HG02943 (cell line): Measurements from ENCODE around the gene PRORP.
A peak's percentile ranks its signal among the peaks of the same experiment; 100 is the strongest.
"Not testable (repeated sequence)": the region's sequence is repeated elsewhere in the genome, so short reads cannot be mapped to it uniquely, and the experiment has no call there.

ENCODE experiments used
- ATAC-seq: cut with Tn5 transposase; IDR thresholded peaks from one replicate; pipeline ENCODE4 v1.9.1; 2021; ENCODE audit warnings: mild to moderate bottlenecking, low read depth, moderate library complexity; ENCODE audit not compliant: unreplicated experiment

Gene PRORP

DNA sequence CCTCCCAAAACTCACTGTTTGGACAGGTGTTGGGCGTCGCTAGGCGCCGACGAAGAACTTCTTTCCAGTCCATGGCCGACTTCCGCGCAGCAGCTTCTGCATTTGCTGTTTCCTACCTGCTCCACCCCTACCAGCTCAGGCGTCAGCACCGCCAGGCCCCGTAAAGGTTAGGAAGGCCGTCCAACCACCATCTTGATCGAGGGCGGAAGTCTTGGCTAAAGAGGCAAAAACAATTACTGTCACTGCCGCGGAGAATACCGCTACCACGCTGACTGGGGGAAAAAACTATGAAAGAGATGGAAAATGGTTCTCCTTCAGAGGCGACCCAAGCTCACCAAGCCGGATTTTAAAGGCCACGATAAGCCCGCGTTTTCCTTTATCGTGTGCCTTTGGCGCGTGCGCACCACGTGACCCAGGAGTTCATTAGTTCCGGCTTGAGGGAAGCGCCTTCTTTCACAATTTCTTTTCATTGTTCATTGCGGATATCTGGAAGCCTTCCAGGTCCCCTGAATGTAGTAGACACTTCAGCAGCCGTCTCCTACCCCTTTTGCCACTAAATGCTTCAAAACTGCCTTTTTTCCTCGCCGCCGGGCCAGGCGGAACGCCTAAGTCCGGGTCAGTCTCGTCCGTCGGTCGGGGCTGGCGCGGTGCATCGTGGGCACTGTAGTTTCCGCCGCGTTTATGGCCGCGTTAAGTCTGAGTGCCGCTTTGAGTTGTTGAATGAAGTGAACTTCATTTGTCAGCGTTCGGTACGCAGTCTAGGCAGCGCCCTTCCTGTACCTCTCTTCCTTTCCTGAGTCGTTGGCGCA lies at the start of gene PRORP, which contains the start of gene PPP2R3C:
Gene PRORP, plus strand, starts transcription at position 666 of the 809 bp plus-strand sequence. CDS start 694 bp downstream, outside the sequence.
Gene PPP2R3C, minus strand, starts transcription at position 104 of the 809 bp plus-strand sequence. Its CDS starts 31 bp downstream, at position 73.
- peak; percentile 87 for ATAC-seq

DNA sequence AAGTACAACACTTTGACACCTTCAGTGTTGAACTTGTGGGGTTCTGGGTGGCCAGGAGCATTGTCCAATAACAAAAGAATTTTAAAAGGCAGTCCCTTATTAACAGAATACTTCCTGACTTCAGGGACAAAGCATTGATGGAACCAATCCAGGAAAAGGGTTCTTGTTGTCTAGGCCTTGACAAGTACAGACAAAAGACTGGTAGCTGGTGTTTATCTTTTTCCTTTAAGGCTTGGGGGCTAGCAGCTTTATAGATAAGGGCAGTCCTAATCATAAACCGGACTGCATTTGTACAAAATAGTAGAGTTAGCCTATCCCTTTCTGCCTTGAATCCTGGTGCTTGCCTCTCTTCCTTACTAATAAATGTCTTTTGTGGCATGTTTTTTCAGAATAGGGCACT lies 48.9 kb upstream of the PRORP start:
- ATAC-seq, result no peak

DNA sequence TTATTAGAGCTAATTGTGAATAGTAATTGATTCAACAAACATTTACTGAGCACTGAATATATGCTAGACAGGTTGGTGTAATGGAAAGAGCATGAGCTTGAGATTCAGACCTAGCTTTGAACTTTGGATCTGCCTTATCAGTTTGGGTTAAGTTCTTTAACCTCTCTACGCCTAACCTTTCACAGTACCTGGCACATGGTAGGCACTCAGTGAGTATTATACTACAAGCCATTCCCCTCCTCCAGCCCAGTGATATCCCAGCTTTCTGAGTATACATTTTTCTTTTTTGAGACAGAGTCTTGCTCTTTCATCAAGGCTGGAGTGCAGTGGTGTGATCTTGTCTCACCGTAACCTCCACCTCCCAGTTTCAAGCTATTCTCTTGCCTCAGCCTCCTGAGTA lies 44.3 kb upstream of the PRORP start:
- no peak for ATAC-seq

DNA sequence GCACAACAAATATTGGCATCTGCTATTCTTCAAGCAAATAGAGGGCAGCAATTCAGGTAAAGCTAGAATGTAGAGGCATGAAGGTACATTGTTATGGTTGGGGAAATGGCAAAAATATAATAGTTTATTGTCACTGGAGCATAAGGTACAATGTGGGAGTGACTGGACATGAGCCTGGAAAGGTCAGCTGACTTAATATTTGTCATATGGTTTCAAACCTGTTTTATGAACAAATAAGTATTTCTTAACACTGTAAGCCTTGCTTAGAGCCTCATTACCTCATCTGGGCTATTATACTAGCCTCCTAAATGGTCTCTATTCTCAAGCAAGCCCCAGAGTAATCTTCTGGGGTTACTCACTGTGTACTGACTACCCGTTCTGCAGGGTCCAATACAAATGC lies 42.6 kb upstream of the PRORP start:
- no peak for ATAC-seq

- no peak for ATAC-seq
Measured at GRCh38 chr14:35083530-35084150, 38.7 kb upstream of the PRORP start.

DNA sequence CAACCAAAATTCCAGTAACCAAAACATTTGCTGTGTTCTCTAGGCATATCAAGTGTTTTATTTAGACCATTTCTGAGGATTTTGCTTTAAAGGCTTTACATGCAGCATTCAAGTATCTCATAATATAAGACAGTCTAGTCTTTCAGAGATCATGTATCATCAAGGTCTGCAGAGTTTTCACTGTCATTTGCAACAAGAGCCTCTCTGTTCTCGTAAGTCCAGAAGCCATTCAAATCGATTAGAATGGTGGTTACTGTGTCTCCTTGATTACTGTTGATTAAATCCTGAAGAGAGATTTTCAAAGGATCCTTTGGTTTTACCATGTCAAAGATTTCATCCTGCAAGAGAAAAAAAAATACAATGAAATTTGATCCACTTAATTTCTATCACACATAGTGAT lies 36.9 kb upstream of the PRORP start:
- no peak for ATAC-seq

GRCh38 chr14:35088514-35088913 lies 33.8 kb upstream of the PRORP start:
- ATAC-seq, result no peak

DNA sequence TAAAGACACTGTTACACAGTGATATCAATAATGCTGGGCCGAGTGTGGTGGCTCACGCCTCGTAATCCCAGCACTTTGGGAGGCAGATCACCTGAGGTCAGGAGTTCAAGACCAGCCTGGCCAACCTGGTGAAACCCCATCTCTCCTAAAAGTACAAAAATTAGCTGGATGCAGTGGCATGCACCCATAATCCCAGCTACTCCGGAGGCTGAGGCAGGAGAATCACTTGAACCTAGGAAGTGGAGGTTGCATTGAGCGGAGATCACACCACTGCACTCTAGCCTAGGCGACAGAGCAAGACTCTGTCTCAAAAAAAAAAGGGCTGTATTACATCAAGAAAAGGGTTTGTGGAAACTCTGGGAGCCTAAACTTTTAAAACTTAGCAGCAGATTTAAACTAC lies 27.7 kb upstream of the PRORP start:
- ATAC-seq, result not testable (repeated sequence)

DNA sequence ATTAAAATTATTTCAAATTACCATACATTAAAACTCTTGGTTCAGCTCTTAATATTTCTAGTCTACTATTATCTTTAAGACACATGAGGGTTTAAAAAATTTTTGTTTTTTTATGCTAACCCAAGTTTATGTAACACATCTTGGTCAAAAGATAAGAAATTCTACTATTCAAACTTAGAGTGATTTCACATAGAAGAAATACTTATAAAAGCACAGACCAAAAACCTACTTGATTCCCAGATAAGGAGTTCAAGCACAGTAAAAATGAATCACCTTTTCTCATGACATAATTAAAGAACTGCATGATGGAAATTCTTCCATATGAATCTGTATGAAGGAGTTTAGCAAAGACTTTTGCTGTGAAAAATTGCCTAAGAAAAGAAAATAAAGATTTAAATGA lies 14.5 kb upstream of the PRORP start:
- no peak for ATAC-seq

GRCh38 chr14:35112641-35113040 lies 9.7 kb upstream of the PRORP start:
- ATAC-seq, result no peak

GRCh38 chr14:35113308-35113950 lies 8.9 kb upstream of the PRORP start:
- no peak for ATAC-seq

GRCh38 chr14:35114036-35114435 lies 8.3 kb upstream of the PRORP start:
- no peak for ATAC-seq

DNA sequence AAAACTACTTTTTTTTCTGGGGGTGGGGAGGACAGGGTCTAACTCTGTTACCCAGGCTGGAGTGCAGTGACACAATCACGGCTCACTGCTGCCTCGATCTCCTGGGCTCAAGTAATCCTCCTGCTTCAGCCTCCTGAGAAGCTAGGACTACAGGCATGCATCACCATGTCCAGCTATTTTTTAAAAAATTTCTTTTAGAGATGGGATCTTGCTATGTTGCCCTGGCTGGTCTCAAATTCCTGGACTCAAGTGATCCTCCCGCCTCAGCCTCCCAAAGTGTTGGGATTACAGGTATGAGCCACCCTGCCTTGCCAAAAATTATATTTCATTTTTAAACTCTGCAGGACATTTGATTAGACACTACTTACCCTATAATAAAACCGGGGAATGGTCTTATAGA lies 6.1 kb upstream of the PRORP start:
- no peak for ATAC-seq

DNA sequence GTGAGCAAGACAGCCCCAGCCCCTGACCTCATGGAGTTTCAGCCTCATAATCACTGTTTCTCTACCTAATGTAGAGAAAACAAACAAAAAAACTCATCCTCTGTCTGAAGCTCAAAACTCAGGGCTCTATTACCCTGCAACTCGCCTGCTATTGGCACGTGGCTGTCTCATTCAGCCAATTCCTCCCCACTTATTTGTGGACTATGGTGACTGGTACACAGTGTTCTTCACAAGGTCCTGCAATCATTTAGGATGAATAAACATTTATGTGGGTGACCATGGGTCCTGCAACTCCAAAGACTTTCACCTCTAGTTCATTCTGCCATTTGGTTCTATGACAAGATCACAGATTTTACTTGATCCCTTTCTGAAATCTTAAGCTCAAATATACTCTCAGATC lies 5.2 kb upstream of the PRORP start:
- ATAC-seq, result no peak

- ATAC-seq, result no peak
Measured at GRCh38 chr14:35121026-35121886, 1.1 kb upstream of the PRORP start.

GRCh38 chr14:35122696-35123387 lies 490 bp downstream of the PRORP start:
- peak; percentile 30 for ATAC-seq

GRCh38 chr14:35123388-35123703 lies 994 bp downstream of the PRORP start:
- no peak for ATAC-seq

DNA sequence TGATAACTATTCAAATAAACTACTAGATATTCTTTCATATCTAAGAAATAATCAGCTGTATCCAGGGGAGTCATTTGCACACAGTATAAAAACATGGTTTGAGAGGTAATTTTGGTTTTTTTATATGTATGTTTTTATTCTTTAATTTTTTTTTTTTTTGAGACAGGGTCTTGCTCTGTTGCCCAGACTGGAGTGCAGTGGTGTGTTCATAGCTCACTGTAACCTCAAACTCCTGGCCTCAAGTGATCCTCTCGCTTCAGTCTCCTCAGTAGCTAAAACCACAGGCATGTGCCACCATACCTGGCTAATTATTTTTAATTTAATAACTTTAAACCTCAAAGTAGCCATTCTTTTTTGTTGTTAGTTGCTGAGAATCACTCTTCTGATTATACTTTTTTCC lies 1.8 kb downstream of the PRORP start:
- no peak for ATAC-seq

- no peak for ATAC-seq
Measured at GRCh38 chr14:35133542-35134328, 11.4 kb downstream of the PRORP start.
